GM19193 (cell line): ENCODE results near the gene NFKBIB.

Source experiments
- POLR2A ChIP-seq: IDR thresholded peaks from 4 replicates; pipeline ENCODE4 v1.6.1; 2011; ENCODE audit not compliant: insufficient read depth, insufficient read length; ENCODE audit errors: extremely low read depth

NFKBIB gene

GRCh38 chr19:38870612-38871011, 29.2 kb upstream of the NFKBIB start:
- no peak for TF ChIP-seq POLR2A

- TF ChIP-seq POLR2A: no peak
Observed at GRCh38 chr19:38875656-38876395, 23.9 kb upstream of the NFKBIB start.

- TF ChIP-seq POLR2A: peak; percentile 78
Observed at GRCh38 chr19:38877781-38878574, 21.8 kb upstream of the NFKBIB start, which contains the start of gene RINL. Gene RINL (minus strand): TSS chr19:38878275. CDS start chr19:38876742, 1,533 bp downstream.

- no peak for TF ChIP-seq POLR2A
Observed at GRCh38 chr19:38878575-38879399, 21.0 kb upstream of the NFKBIB start.

- no peak for TF ChIP-seq POLR2A
Observed at GRCh38 chr19:38879400-38879751, 20.4 kb upstream of the NFKBIB start.

GRCh38 chr19:38880076-38880881, 19.5 kb upstream of the NFKBIB start:
- TF ChIP-seq POLR2A: no peak

- TF ChIP-seq POLR2A: no peak
Observed at GRCh38 chr19:38880882-38881609, 18.7 kb upstream of the NFKBIB start.

- TF ChIP-seq POLR2A: no peak
Observed at GRCh38 chr19:38883286-38883685, 16.5 kb upstream of the NFKBIB start.

GRCh38 chr19:38888876-38889275, 10.9 kb upstream of the NFKBIB start:
- TF ChIP-seq POLR2A: no peak

GRCh38 chr19:38889803-38890202, 10.0 kb upstream of the NFKBIB start:
- no peak for TF ChIP-seq POLR2A

GRCh38 chr19:38890686-38891085, 9.1 kb upstream of the NFKBIB start:
- no peak for TF ChIP-seq POLR2A

GRCh38 chr19:38891771-38892170, 8.0 kb upstream of the NFKBIB start:
- no peak for TF ChIP-seq POLR2A

GRCh38 chr19:38892841-38893240, 6.9 kb upstream of the NFKBIB start:
- TF ChIP-seq POLR2A: no peak

- TF ChIP-seq POLR2A: no peak
Observed at GRCh38 chr19:38893341-38893771, 6.4 kb upstream of the NFKBIB start.
